NCI-H1048 (cell line): ENCODE data around the gene MYL5.
A peak's percentile ranks its signal among the peaks of the same experiment; 100 is the strongest.
"Not testable (repeated sequence)": the region's sequence is repeated elsewhere in the genome, so short reads cannot be mapped to it uniquely, and the experiment has no call there.

ENCODE experiments used
- DNase-seq: peaks from one replicate; lab custom pipeline; 2025; lab: John Stamatoyannopoulos, UW

MYL5 gene

DNA sequence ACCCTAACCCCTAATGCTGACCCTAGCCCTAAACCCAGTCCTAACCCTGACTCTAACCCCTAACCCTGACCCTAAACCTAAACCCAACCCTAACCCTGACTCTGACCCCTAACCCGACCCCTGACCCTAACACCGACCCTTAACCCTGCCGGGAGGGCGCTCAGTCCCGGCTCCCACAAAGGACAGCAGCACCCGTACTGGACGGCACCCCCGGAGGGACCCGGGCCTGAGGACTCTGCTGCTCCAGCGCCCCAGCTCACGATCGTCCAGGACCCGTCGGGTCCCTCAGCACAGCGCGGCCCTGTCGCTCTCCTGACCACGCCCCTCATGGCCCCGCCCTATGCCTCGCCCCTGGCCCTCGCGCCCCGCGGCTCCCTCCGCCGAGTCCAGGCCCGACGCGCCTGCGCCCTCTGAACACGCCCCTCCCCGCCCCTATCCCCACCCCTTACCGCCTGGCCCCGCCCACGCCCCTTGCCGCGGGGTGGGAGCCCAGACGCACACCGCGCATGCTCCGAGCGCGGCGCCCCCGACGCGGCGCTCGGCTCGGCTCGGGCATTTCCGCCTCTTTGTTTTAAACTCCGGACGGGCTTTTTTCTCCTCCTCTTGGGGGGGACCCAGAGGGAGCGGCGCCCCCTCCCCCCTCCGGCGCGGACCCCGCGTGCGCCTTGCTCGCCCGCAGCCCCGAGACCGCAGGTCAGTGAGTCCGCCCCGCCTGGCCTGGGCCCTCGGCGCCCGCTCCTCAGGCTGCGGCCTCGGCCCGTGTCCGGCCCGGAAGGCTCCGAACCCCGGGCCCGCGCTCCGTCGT lies 31.1 kb downstream of the MYL5 start, which contains the start of gene PCGF3:
PCGF3 (plus strand) TSS at position 555 of the 805 bp plus-strand sequence. CDS start 27,849 bp downstream, outside the sequence.
- peak; percentile 85 for DNase-seq

- DNase-seq: not testable (repeated sequence)
These were observed 31.8 kb downstream of the MYL5 start for GRCh38 chr4:706083-706633.

- no peak for DNase-seq
These were observed 32.7 kb downstream of the MYL5 start for GRCh38 chr4:706834-707598.

- no peak for DNase-seq
These were observed 33.7 kb downstream of the MYL5 start for GRCh38 chr4:707929-708630.

- DNase-seq: no peak
These were observed 34.2 kb downstream of the MYL5 start for GRCh38 chr4:708631-708933.

GRCh38 chr4:709348-709747 lies 35.0 kb downstream of the MYL5 start:
- no peak for DNase-seq

- no peak for DNase-seq
These were observed 35.8 kb downstream of the MYL5 start for GRCh38 chr4:710116-710515.

GRCh38 chr4:710916-711315 lies 36.6 kb downstream of the MYL5 start:
- DNase-seq: no peak

DNA sequence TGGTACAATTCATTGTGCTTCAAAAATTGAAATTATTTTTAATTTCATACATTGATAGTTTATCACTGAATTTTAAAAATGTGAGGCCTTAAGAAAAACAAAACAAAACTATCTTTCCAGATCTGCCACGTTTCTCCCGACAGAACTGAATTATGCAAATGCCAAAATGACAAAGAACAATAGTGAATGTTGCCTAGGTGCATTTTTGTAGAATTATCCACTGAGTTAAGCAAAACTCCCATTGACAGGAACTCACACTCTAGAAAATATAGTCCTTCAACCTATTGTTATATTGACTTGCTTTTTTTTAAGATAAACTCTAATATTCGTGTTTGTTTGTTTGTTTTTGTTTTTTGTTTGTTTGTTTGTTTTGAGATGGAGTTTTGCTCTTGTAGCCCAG lies 37.8 kb downstream of the MYL5 start:
- no peak for DNase-seq

- no peak for DNase-seq
These were observed 38.7 kb downstream of the MYL5 start for GRCh38 chr4:712916-713632.

GRCh38 chr4:714087-714486 lies 39.7 kb downstream of the MYL5 start:
- DNase-seq: no peak

DNA sequence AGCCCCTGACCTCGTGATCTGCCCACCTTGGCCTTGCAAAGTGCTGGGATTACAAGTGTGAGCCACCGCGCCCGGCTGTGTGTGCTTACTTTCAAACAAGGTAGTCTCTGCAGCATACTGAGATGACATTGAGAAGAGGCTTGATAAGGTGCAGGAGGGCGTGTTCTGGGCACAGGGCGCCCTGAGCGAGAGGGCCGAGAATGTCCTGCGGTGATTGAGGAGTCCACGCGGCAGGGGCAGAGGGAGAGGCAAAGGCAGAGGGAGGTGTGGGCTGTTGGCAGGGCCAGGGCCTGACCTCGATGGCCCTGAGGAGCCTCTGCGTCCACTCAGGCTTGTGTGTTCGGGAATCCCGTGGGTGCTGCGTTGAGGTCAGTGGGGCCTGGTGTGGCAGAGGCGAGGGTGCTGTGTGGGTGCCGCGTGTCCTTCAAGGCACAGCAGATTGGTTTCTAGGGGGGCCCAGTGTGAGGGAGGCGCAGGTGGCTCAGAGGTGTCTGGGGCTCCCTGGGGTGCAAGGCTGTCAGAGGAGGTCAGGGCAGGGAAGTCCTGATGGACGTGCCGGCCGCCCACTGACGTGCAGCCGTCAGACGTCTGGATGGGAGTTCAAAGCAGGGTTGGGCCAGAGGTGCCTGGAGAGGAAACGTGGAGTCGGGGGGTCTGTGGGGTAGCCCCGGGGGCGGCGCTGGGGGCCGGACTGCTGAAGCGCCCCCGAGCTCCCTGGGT lies 43.4 kb downstream of the MYL5 start:
- no peak for DNase-seq

DNA sequence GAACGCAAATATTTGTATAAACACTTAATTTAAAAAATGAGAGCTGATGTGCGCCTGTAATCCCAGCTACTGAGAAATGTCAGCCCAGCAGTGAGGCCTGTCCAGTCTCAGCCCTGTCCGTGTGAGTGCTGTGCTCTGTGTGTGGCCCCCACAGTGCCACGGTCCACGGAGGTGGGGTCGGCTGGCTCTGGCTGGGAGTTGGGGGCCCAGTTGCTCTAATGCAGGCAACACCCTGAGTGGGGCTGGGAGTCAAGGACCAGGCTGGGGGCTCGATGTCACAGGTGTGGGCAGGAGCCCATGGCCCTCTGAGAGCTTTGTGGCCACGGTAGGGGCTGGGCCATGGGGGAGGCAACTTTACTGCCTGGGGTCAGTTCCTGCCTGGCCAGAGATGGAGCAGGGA lies 44.1 kb downstream of the MYL5 start:
- DNase-seq: no peak

DNA sequence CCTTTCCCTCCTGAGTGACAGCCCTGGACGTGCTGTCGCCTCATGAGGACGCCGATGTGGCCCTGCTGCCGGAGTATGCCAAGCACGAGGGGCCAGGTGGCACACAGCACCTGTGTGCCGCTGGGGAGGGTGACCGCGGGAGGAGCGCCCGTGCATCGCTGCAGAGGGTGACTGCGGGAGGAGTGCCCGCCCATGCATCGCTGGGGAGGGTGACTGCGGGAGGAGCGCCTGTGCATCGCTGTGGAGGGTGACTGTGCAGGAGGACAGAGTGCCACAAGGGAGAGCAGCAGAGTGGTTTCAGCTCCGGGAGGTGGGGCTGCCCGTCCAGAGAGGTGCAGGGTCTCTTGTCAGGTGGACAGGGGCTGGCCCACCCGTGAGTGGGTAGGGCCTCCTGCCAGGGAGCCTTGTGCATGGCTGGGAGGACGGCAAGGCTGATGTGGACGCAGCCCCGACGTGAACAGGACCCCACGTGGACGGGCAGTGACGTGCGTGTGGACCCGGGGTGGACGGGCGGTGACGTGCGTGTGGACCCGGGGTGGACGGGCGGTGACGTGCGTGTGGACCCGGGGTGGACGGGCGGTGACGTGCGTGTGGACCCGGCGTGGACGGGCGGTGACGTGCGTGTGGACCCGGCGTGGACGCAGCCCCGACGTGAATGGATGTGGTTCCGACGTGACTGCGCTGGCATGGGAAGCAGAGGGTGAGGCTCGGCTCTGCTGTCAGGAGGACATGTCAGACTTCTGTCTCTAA lies 45.9 kb downstream of the MYL5 start:
- no peak for DNase-seq

- DNase-seq: no peak
These were observed 47.2 kb downstream of the MYL5 start for GRCh38 chr4:721261-722168.

- no peak for DNase-seq
These were observed 47.9 kb downstream of the MYL5 start for GRCh38 chr4:722169-722725.

GRCh38 chr4:722851-723360 lies 48.6 kb downstream of the MYL5 start:
- no peak for DNase-seq

GRCh38 chr4:723751-724530 lies 49.6 kb downstream of the MYL5 start:
- DNase-seq: no peak
